Hepatocyte (in vitro differentiated cells): Measurements from ENCODE around the gene FGD4. TPM values are rescaled to one million over a fixed set of nuclear protein-coding genes. Genes with fewer than 3 reads are reported as not detected.
"Not testable (repeated sequence)": the region's sequence is repeated elsewhere in the genome, so short reads cannot be mapped to it uniquely, and the experiment has no call there.

Experiments
- DNase-seq: peaks from one replicate; pipeline ENCODE4 v3.0.0-alpha.2; 2016; ENCODE audit warnings: low spot score
- H2AFZ ChIP-seq: fragments of 200-600 bp; sonication (generic); 2 replicates; pipeline ENCODE4 v1.6.0; 2016; ENCODE audit warnings: antibody characterized with exemption, mild to moderate bottlenecking
- H3K27ac ChIP-seq: fragments of 200-600 bp; sonication (generic); 2 replicates; pipeline ENCODE4 v1.5.1; 2016; ENCODE audit warnings: mild to moderate bottlenecking
- H3K27me3 ChIP-seq: fragments of 200-600 bp; sonication (generic); 2 replicates; pipeline ENCODE4 v1.6.1; 2016
- H3K36me3 ChIP-seq: fragments of 200-600 bp; sonication (generic); replicated peaks from 2 replicates; pipeline ENCODE4 v1.5.1; 2016; ENCODE audit warnings: low read depth; ENCODE audit not compliant: insufficient read depth
- H3K4me1 ChIP-seq: fragments of 200-600 bp; sonication (generic); 2 replicates; pipeline ENCODE4 v1.5.1; 2016; ENCODE audit warnings: mild to moderate bottlenecking, moderate library complexity; ENCODE audit not compliant: insufficient read depth
- H3K4me2 ChIP-seq: fragments of 200-600 bp; sonication (generic); 2 replicates; pipeline ENCODE4 v1.6.0; 2016
- H3K4me3 ChIP-seq: fragments of 200-600 bp; sonication (generic); 2 replicates; pipeline ENCODE4 v1.5.1; 2016; ENCODE audit warnings: mild to moderate bottlenecking
- H3K79me2 ChIP-seq: fragments of 200-600 bp; sonication (generic); 2 replicates; pipeline ENCODE4 v1.6.0; 2017; ENCODE audit warnings: mild to moderate bottlenecking
- H3K9me2 ChIP-seq: fragments of 200-600 bp; sonication (generic); replicated peaks from 2 replicates; pipeline ENCODE4 v1.6.0; 2017; ENCODE audit warnings: mild to moderate bottlenecking; ENCODE audit not compliant: insufficient read depth
- H3K9me3 ChIP-seq: fragments of 200-600 bp; sonication (generic); 2 replicates; pipeline ENCODE4 v1.5.1; 2016; ENCODE audit warnings: low read depth, mild to moderate bottlenecking
- H4K20me1 ChIP-seq: fragments of 200-600 bp; sonication (generic); 2 replicates; pipeline ENCODE4 v1.6.0; 2016; ENCODE audit warnings: mild to moderate bottlenecking; ENCODE audit not compliant: insufficient read depth, poor library complexity, severe bottlenecking
- CTCF ChIP-seq: fragments of 200-600 bp; sonication (generic); IDR thresholded peaks from 2 replicates; pipeline ENCODE4 v1.5.1; 2016; ENCODE audit warnings: antibody characterized with exemption, mild to moderate bottlenecking; ENCODE audit not compliant: poor library complexity
- EZH2 ChIP-seq: fragments of 200-600 bp; sonication (generic); IDR thresholded peaks from 2 replicates; pipeline ENCODE4 v1.6.1; 2016; ENCODE audit warnings: antibody characterized with exemption, mild to moderate bottlenecking, borderline replicate concordance
- EZH2phosphoT487 ChIP-seq: fragments of 200-600 bp; sonication (generic); IDR thresholded peaks from one replicate; pipeline ENCODE4 v1.6.1; 2018; ENCODE audit warnings: antibody characterized with exemption, mild to moderate bottlenecking, low read depth, moderate library complexity; ENCODE audit not compliant: unreplicated experiment, severe bottlenecking
- WGBS: methylation state at CpG from one replicate; pipeline ENCODE4 v1.1.6; 2016; ENCODE audit warnings: low lambda C conversion rate; ENCODE audit errors: missing lambda C conversion rate; 5-methylcytosine and 5-hydroxymethylcytosine counted together
- polyA plus RNA-seq: library from polyadenylated mRNA; unstranded; fragments of >200 nt; fragmentation: Nextera tagmentation; extraction: Ambion mirVana; gene quantifications from 2 replicates; pipeline ENCODE4 v1.2.1, GENCODE V29; 2016
- total RNA-seq: library from RNA; depleted of rRNA; stranded (reverse); fragments of >200 nt; gene quantifications from 2 replicates; pipeline ENCODE4 v1.2.3, GENCODE V29; 2014

Gene FGD4
- total and polyA plus RNA-seq, 2 experiments from 2014 or later: 15.2 to 41.5 TPM

- H3K27me3 ChIP-seq: no peaks in the 10 kb centered on the region
- peaks cover 18% of the 10 kb centered on the region for H4K20me1 ChIP-seq
- H3K4me3 ChIP-seq: no peak overlapping the region
- DNase-seq: no peak
- no peak overlapping the region for H3K4me2 ChIP-seq
- no peaks in the 10 kb centered on the region for H3K9me3 ChIP-seq
- WGBS: 61% methylated on average over 2 of the region's 2 CpGs
- no peaks in the 10 kb centered on the region for H3K9me2 ChIP-seq
- H3K79me2 ChIP-seq: peaks cover 95% of the 10 kb centered on the region
- no peaks in the 10 kb centered on the region for H3K36me3 ChIP-seq
- TF ChIP-seq EZH2phosphoT487: no peak
- no peak for TF ChIP-seq CTCF
- TF ChIP-seq EZH2: no peak
- no peak overlapping the region for H3K27ac ChIP-seq
- peaks cover 18% of the 10 kb centered on the region for H3K4me1 ChIP-seq
- no peak overlapping the region for H2AFZ ChIP-seq
Measured at GRCh38 chr12:32509328-32510091, 110.2 kb downstream of the FGD4 start.

GRCh38 chr12:32511976-32512375 is 112.6 kb downstream of the FGD4 start:
- H3K9me2 ChIP-seq, H3K4me2 ChIP-seq, H3K36me3 ChIP-seq, DNase-seq, H2AFZ ChIP-seq, H3K27me3 ChIP-seq, H3K9me3 ChIP-seq, H3K4me3 ChIP-seq, H3K27ac ChIP-seq: not testable (repeated sequence)
- peaks cover 13% of the 10 kb centered on the region for H3K4me1 ChIP-seq
- WGBS: 96% methylated on average over 7 of the region's 7 CpGs
- H3K79me2 ChIP-seq: peaks cover 97% of the 10 kb centered on the region
- peaks cover 15% of the 10 kb centered on the region for H4K20me1 ChIP-seq

DNA sequence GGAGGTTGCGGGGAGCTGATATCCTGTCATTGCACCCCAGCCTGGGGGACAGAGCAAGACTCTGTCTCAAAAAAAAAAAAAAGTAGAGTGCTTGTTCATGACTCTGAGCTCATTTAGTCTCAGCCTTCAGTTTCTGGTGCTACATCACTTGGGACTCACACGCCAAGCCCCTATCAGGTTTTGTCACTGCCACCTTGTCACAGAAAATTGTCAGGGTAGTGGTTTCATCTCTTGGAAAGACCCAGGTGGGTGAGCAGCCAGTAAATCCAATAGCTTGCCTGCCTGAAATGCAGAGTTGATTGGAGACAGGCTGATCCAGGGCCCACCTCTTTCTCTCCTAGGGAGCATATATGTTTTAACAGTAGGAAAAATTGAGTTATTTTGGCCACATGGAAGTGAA is 113.0 kb downstream of the FGD4 start:
- no peak for DNase-seq
- 92% methylated on average over 2 of the region's 2 CpGs for whole genome bisulfite sequencing
- Histone ChIP-seq H3K4me3 (no peak overlapping the region), H3K27ac (peak overlapping the region; percentile 33), H3K36me3 (no peaks in the 10 kb centered on the region), H2AFZ (no peak overlapping the region), H3K27me3 (no peaks in the 10 kb centered on the region), H3K79me2 (peaks cover 98% of the 10 kb centered on the region), H3K4me1 (peaks cover 13% of the 10 kb centered on the region), H3K9me2 (no peaks in the 10 kb centered on the region), H3K9me3 (no peaks in the 10 kb centered on the region), H4K20me1 (peaks cover 15% of the 10 kb centered on the region), H3K4me2 (no peak overlapping the region)
- TF ChIP-seq CTCF (no peak), EZH2phosphoT487 (no peak), EZH2 (no peak)

- peaks cover 98% of the 10 kb centered on the region for H3K79me2 ChIP-seq
- no peak for TF ChIP-seq EZH2phosphoT487
- no peak for TF ChIP-seq CTCF
- no peak for TF ChIP-seq EZH2
- H3K4me3 ChIP-seq: no peak overlapping the region
- no peaks in the 10 kb centered on the region for H3K9me3 ChIP-seq
- H3K27ac ChIP-seq: peak overlapping the region; percentile 33
- no peaks in the 10 kb centered on the region for H3K36me3 ChIP-seq
- H3K4me2 ChIP-seq: no peak overlapping the region
- H3K27me3 ChIP-seq: no peaks in the 10 kb centered on the region
- 87% methylated on average over 2 of the region's 2 CpGs for WGBS
- DNase-seq: no peak
- peaks cover 10% of the 10 kb centered on the region for H4K20me1 ChIP-seq
- H2AFZ ChIP-seq: no peak overlapping the region
- H3K9me2 ChIP-seq: no peaks in the 10 kb centered on the region
- peaks cover 13% of the 10 kb centered on the region for H3K4me1 ChIP-seq
Measured at GRCh38 chr12:32512910-32513309, 113.6 kb downstream of the FGD4 start.
